ENCODE data around the gene TMC3.

DNA sequence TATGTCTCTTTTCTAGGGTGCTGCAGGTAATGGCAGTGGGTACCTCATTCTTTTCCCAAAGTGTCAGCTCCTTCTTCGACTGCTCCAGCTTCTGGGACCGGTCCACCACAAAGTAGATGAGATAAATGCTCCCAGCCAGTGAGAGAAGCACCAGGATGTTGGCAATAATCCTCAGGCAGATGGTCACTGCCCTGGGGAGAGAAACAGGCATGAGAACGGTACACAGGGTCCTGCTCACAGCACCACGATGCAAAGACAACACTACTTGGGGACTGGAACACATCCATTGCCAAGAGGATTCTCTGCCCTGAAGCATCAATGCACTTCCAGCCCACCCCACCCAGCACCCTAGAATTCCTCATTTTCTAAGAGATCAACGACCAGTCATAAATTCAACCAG, 22.4 kb downstream of the TMC3 start:
- TF ChIP-seq GATA3 (IDR thresholded peaks at IDR 0.05; ENCODE audit: low read depth, low read length) (no peak), GATA2 (IDR thresholded peaks at IDR 0.05; ENCODE audit: low read depth, low read length) (no peak)

Measured in SH-SY5Y (cell line).